Effector CD4-positive, alpha-beta T cell (primary cell): ENCODE measurements around the gene USP24.

ENCODE experiments used
- DNase-seq: peaks from one replicate; pipeline ENCODE4 v3.0.0-alpha.2; 2020

The USP24 gene

DNA sequence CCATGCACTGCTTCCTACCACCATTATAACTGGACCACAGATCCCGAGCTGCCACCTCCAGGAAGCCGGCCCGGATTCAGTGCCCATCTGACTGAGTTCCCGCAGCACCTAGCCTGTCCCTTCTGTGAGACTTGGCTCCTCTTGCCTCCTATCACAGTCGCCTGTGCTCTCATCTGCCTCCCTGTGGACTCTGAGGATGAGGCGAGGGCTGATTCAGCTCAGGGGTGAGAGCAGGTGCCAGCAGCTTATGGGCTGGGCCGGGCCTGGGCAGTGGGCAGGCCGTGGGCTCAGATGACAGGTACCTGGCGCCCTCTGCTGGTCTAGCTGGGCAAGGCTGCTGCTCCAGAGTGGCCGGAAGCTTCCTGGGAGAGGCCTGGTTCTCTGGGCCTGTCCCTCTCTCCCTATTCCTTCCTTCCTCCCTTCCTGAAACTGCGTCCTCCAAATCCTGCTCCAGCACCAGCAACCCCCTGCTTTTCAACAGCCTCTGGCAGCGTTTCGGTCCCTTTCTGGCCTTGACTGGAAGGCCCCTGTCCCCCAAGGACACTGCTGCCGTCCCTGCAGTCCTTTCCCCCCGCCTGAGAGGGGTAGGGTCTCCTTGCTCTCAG, 193.1 kb downstream of the USP24 start:
- peak; percentile 50 for DNase-seq

DNA sequence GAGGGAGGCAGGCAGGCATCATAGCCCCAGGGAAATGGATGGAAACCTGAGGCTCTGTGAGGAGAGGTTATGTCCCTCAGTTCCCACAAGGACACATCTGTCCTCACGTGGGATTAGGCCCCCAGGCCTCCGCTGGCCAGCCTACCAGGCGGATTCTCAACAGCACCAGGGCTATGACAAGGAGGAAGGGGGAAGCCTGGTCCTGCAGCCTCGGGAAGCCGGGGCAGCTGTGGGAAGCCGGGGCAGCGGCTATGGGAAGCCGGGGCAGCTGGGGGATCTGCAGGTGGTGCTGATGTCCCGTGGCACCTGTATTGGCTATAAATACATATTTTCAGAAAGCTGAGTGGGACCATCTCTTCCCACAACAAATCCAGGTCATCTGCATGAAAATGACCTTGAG, 196.8 kb downstream of the USP24 start:
- DNase-seq = no peak
